Measurements from ENCODE around the gene PIP5K1C.

DNA sequence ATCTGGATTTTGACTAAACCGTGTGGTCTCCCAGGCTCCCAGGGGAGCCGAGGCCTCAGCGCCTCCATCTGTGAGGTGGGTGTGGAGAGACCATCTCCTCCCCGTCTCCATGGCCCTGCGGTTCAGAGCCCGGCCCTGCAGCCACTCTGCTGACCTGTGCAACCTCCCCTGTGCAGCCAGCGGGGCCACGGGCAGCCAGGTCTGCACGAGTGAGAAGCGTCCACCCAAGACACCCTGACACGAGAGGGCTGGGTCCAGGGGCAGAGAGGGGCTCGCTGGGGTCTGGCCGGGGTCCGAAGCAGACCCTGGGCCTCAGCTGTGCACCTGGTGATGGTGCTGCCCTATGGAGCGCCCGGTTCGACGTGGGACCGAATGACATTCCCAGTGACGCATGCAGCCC is 63.3 kb downstream of the PIP5K1C start:
- TF ChIP-seq POLR2AphosphoS2 (IDR thresholded peaks at IDR 0.05; ENCODE audit: low read length), result no peak
- TF ChIP-seq SIX5 (IDR thresholded peaks at IDR 0.05; ENCODE audit: borderline replicate concordance in 1 of 2, insufficient read depth in 1 of 2, low read depth in 1 of 2, low read length in 2 of 2), result no peak
- TF ChIP-seq EZH2 (IDR thresholded peaks at IDR 0.05; ENCODE audit: borderline replicate concordance, low read depth, low read length), result no peak
- no peak for TF ChIP-seq SRSF9 (IDR thresholded peaks at IDR 0.05; ENCODE audit: borderline replicate concordance, low read depth, low read length)
- TF ChIP-seq, protein P1, sequence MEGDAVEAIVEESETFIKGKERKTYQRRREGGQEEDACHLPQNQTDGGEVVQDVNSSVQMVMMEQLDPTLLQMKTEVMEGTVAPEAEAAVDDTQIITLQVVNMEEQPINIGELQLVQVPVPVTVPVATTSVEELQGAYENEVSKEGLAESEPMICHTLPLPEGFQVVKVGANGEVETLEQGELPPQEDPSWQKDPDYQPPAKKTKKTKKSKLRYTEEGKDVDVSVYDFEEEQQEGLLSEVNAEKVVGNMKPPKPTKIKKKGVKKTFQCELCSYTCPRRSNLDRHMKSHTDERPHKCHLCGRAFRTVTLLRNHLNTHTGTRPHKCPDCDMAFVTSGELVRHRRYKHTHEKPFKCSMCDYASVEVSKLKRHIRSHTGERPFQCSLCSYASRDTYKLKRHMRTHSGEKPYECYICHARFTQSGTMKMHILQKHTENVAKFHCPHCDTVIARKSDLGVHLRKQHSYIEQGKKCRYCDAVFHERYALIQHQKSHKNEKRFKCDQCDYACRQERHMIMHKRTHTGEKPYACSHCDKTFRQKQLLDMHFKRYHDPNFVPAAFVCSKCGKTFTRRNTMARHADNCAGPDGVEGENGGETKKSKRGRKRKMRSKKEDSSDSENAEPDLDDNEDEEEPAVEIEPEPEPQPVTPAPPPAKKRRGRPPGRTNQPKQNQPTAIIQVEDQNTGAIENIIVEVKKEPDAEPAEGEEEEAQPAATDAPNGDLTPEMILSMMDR (IDR thresholded peaks at IDR 0.05 in 2 of 3, conservative IDR thresholded peaks at IDR 0.05 in 1 of 3; ENCODE audit: insufficient read depth in 2 of 3, low read depth in 1 of 3, low read length in 3 of 3), result no peak
- no peak for TF ChIP-seq MAFK (IDR thresholded peaks at IDR 0.05; ENCODE audit: low read length)
- no peak for TF ChIP-seq ZNF263 (CRISPR knock-in tag; IDR thresholded peaks at IDR 0.05; ENCODE audit: borderline replicate concordance)
